Dedifferentiated amniotic fluid mesenchymal stem cell (primary cell): ENCODE data around the gene TEKT5.
"Not testable (repeated sequence)": the region's sequence is repeated elsewhere in the genome, so short reads cannot be mapped to it uniquely, and the experiment has no call there.

Experiments
- DNase-seq: peaks from one replicate; pipeline ENCODE4 v3.0.0-alpha.2; 2016; ENCODE audit errors: extremely low spot score

Gene TEKT5

DNA sequence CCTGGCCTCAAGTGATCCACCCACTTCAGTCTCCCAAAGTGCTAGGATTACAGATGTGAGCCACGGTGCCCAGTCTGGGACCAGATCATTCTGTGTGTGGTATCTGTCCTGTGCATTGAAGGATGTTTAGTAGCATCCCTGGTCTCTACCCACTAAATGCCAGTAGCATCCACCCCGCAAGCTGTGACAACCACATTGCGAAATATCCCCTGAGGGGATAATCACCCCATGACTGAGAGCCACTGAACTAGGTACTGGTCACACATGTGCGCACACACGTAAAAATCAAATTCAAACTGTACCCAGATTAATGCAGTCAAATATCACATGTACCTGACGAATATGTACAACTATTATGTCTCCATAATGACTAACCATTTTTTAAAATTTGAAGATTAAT lies 35.8 kb downstream of the TEKT5 start:
- no peak for DNase-seq

DNA sequence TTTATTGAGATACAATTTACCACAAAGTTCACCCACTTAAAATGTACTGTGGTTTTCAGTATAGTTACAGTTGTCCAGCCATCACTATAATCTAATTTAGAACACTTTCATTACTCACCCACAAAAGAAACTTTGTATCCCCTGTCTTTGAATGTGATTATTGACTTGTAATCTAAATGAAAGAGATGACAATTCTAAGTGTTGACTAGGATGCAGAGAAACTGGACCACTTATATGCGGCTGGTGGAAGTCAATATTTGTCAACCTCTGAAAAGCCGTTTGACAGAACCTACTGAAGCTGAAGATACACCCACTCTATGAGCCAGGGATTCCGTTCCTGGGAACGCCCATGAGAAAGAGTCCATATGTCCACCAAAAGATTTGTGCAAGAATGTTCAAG lies 36.8 kb downstream of the TEKT5 start:
- no peak for DNase-seq

GRCh38 chr16:10656618-10657017 lies 38.1 kb downstream of the TEKT5 start:
- no peak for DNase-seq

DNA sequence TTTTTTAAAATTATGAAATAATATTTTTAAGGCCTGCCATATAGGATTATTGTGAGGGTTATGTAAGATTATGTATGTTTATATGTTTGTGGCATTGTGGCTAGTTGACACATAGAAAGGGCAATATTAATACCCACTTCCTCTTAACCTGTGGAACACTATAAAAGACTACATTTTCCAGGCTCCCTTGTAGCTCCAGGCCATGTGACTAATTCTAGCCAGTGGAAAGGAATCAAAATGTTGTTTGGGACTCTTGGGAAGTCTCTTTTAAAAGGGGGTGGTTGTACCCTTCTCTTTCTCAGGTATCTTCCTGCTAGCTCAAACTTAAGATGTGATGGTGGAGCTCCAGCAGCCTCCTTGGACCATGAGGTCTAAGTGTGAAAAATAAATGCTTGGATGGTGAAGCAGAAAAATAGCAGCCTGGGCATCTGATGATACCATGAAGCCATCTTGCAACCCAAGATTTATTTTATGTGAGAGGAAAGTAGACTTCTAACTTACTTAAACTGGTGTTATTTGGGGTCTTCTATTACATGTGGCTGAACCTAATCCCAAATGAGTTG lies 39.2 kb downstream of the TEKT5 start:
- DNase-seq, result no peak

DNA sequence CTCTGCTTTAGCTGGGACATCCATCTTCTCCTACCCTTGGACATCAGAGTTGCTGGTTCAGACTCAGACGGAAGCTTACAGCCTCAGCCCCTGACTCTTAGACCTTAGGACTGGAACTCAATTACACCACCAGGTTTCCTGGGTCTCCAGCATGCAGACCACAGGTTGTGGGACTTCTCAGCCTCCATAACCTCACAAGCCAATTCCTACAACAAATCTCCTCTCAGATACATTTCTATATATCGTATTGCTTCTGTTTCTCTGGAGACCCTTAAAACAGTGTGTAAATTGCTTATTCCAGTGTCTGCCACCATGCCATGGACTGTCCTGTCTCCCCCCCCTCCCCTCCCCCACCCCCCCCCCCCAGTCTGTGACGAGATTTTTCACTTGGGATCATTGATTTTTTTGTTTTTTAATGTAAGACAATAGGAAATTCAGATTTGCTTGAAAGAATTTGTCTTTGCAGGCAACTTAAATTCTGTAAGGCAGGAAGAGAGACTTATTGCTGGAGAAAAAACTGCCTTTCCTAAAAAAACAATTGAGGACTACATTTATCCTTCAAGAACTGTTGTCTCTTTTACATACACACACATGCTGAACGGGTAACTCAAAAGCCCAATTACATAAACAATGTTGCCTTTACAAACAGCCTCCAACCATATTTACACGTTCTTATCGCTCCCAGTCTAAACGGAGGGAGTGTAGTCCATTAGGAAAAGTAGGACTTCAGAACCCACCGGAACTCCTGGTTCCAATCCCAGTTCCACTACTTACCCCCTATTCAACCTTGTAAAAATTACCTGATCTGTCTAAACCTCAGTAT lies 39.9 kb downstream of the TEKT5 start:
- DNase-seq, result no peak

DNA sequence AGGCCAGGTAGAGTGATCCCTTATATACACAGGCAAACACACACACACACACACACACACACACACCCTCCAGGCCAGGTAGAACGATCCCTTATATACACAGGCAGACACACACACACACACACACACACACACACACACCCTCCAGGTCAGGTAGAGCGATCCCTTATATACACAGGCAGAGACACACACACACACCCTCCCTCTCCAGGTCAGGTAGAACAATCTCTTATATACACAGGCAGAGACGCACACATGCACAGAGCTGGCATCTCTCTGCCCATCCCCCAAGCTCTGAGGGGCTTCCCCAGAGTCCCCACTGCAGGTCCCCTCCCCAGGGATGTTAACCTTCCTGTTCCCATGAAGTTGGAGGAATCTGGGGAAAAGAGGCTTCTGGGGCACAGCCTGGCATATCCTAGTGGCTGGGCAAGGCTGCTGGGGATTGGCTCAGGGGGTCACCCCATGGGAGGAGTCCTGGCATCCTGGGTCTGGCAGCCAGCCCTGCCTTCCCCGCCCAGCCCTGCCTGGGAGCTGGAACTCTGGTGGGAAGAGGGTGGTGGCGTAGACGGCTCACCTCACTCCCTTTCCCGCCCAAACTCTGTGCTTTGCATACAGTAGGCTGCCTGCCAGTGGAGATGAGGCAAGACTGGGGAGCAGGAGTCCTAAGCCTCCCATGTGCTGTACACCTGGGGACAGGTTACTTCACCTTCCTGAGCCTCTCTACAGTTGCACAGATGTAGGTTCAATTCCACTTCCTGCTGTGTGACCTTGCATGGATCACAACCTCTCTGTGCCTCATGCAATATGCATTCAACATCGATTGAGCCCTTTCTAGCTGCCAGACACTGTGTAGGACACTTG lies 41.8 kb downstream of the TEKT5 start:
- no peak for DNase-seq

DNA sequence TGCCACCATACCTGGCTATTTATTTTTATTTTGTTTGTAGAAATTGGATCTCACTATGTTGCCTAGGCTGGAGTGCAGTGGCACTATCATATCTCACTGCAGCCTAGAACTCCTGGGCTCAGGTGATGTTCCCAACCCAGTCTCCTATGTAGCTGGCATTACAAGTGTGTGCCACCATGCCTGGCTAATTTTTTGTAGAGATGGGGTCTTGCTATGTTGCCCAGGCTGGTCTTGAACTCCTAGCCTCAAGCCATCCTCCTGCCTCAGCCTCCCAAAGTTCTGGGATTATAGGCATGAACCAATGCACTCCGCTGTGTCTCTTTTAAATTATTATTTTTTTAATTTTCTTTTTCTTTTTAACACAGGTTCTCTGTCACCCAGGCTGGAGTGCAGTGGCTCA lies 45.6 kb downstream of the TEKT5 start:
- DNase-seq, result not testable (repeated sequence)

- no peak for DNase-seq
Observed at GRCh38 chr16:10647721-10648296, 46.9 kb downstream of the TEKT5 start.

DNA sequence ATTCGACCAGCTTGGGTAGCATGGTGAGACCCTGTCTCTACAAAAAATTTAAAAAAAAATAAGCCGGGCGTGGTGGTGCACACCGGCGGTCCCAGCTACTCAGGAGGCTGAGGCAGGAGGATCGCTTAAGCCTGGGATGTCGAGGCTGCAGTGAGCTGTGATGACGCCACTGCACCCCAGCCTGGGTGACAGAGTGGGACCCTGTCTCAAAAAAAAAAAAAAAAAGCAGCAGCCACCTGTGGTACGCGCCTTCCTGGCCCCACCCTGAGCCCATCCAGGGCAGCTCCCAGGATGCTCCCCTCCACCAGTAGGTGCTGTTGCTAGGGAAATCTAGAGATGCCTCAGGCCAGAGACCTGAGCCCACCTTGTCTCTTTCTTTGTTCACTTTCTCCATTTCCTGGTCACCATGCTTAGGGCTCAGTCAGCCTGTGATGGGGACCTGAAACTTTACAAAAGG lies 47.4 kb downstream of the TEKT5 start:
- DNase-seq, result no peak

DNA sequence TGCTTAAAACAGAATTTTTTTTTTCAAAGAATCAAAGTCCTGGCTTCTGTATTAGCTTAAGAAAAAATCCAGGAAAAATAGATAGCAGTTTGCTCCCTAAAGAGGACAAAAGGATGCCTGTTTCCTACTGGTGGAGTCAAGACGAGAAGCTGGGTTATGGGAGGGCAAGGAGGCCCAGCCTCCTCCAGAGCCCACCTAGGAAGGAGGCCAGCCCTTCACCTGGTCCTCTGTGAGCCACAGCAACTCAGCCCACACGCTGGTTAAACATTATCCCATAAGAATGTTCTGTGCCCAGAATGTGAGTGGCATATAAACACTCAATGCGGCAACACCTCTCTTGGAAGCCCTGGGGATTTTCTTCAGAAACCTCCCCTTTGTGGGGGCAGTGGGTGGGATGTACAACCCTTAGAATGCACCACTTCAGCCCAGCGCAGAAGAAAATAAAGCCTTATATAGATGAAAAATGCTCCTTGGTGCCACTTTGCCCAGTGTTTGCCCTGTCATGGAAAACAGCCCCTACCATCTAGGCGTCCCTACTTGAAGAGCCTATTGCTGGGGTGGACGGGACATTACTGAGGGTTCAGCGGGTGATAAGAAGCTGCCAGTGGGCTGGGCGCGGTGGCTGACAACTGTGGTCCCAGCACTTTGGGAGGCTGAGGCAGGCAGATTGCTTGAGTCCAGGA lies 48.0 kb downstream of the TEKT5 start:
- DNase-seq, result no peak

GRCh38 chr16:10646228-10646580 lies 48.5 kb downstream of the TEKT5 start:
- DNase-seq, result no peak

- DNase-seq, result no peak
Observed at GRCh38 chr16:10644092-10644491, 50.6 kb downstream of the TEKT5 start.

DNA sequence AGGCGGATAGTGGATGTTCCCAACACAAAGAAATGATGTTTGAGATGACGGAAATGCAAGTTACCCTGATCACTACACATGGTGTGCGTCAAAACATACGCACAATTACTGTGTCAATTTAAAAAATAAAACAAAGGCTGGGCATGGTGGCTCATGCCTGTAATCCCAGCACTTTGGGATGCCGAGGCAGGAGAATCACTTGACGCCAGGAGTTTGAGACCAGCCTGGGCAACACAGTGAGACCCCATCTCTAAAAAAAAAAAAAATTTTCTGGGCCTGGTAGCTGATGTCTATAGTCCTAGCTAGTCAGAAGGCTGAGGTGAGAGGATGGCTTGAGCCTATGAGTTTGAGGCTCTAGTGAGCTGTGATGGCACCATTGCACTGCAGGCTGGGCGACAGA lies 51.8 kb downstream of the TEKT5 start:
- no peak for DNase-seq

DNA sequence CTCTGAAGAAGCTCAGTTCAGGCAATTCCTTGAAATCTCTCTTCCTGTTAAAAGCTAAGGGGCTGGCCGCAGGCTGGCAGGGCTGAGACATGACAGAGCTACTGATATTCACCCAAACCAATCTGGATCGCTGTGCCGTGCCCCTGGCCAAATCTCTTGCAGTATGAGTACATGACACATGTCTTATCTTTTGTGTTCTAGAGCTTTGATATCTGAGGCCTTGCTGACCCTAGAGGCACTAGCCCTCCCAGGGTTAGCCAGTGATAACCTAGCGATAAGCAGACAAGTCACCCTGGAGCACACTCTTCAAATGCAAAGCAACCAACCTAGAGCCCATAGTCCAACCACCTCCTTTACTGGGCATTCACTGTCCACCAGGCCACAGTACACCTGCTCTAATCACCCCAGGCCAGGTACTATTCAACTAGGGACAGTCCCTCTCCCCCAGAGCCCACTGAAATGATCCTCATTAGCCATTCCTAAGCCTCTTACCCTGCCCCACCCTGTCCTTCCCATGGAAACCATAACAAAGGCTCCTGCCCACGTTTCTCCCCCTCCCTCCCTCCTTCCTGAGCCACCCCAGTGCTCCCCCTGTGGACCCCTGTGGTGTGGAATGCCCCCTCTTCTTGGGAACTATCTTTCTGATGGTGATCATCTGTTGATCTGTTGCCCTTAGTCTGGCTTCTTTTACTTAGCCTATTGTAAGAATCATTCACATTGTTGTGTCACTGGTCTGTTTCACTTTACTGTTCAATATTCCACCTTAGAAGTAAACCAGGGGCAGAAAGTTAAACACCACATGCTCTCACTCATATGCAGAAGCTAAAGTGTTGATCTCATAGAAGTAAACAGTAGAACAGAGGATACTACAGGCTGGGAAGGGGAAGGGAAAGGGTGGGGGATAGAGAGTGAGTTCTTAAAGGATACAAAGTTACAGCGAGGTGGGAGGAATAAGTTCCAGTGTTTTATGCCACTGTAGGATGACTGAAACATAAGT lies 52.5 kb downstream of the TEKT5 start:
- no peak for DNase-seq

DNA sequence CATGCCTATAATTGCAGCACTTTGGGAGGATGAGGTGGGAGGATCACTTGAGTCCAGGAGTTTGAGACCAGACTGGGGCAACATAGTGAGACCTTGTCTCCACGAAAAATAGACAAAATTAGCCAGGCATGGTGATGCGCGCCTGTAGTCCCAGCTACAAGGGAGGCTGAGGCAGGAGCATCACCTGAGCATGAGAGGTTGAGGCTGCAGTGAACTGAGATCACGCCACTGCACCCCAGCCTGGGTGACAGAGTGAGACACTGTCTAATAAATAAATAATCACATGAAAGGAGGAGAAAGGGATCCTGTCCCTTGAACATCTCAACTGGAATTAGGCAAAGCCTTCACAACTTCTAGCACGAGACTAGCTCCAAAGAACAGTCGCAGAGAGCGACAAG lies 53.2 kb downstream of the TEKT5 start:
- no peak for DNase-seq

GRCh38 chr16:10640934-10641333 lies 53.8 kb downstream of the TEKT5 start:
- no peak for DNase-seq

- DNase-seq, result no peak
Observed at GRCh38 chr16:10638101-10638500, 56.6 kb downstream of the TEKT5 start.

GRCh38 chr16:10637337-10638037 lies 57.2 kb downstream of the TEKT5 start:
- DNase-seq, result no peak

- no peak for DNase-seq
Observed at GRCh38 chr16:10635365-10636021, 59.2 kb downstream of the TEKT5 start.
